ENCODE measurements around the gene PLA2G15. TPM values are rescaled to one million over a fixed set of nuclear protein-coding genes. Genes with fewer than 3 reads are reported as not detected.

PLA2G15 gene
- total RNA-seq, 6 experiments from 2014 or later = 40.1 to 47.4 (median 44.4) TPM

- H3K36me3 Mint-ChIP-seq (ENCODE audit: low read depth) = peaks cover 16% of the 10 kb centered on the region; the same call in 1 of the 2 replicates
- peak overlapping the region; percentile 60 for H3K4me3 Mint-ChIP-seq
- no peak for DNase-seq
- TF ChIP-seq CTCF (IDR thresholded peaks at IDR 0.05) = no peak
- H3K27ac Mint-ChIP-seq = peak overlapping the region; percentile 56
- H3K27me3 Mint-ChIP-seq (ENCODE audit: insufficient read depth) = peaks cover 2% of the 10 kb centered on the region; the same call in 1 of the 2 replicates
- H3K4me1 Mint-ChIP-seq (ENCODE audit: low read depth) = peaks cover 56% of the 10 kb centered on the region
- H3K9me3 Mint-ChIP-seq = no peaks in the 10 kb centered on the region
Observed at GRCh38 chr16:68267612-68268405, 22.6 kb downstream of the PLA2G15 start.

- TF ChIP-seq CTCF (IDR thresholded peaks at IDR 0.05) = no peak
Observed at GRCh38 chr16:68269793-68270192, 24.6 kb downstream of the PLA2G15 start.

DNA sequence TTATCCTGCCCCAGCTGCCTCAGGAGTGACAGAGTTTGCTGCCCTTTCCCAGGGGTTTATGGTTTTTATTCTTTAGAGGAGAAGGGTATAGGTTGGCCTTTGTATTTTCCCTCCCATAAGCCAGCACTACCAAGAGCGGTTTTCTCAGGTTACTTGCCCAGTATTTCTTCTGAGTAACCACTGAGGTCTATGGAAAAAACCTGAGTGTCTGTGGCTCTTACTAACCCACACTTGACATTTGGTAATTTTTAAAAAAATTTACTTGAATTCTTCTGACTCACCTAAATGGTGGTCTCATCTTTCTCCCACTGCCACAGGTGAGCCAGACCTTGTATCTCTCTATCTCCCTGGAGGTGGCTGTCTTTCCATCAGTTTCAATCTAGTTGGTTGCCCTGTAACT, 25.2 kb downstream of the PLA2G15 start:
- Mint-ChIP-seq H3K27ac (peak overlapping the region; percentile 37; the same call in 1 of the 2 replicates), H3K4me1 (ENCODE audit: low read depth) (peaks cover 45% of the 10 kb centered on the region), H3K27me3 (ENCODE audit: insufficient read depth) (0 out of 2 replicates have a peak, but pooled peaks cover 2% of the 10 kb centered on the region), H3K36me3 (ENCODE audit: low read depth) (peaks cover 23% of the 10 kb centered on the region; the same call in 1 of the 2 replicates), H3K9me3 (no peaks in the 10 kb centered on the region), H3K4me3 (no peak overlapping the region)
- DNase-seq = no peak
- no peak for TF ChIP-seq CTCF (IDR thresholded peaks at IDR 0.05)

More at GRCh38 chr16:68269793-68270192, 24.6 kb downstream of the PLA2G15 start:
- no peak overlapping the region for H3K4me3 Mint-ChIP-seq
- peaks cover 2% of the 10 kb centered on the region; the same call in 1 of the 2 replicates for H3K27me3 Mint-ChIP-seq (ENCODE audit: insufficient read depth)
- peaks cover 47% of the 10 kb centered on the region for H3K4me1 Mint-ChIP-seq (ENCODE audit: low read depth)
- no peaks in the 10 kb centered on the region for H3K9me3 Mint-ChIP-seq
- peaks cover 28% of the 10 kb centered on the region; the same call in 1 of the 2 replicates for H3K36me3 Mint-ChIP-seq (ENCODE audit: low read depth)
- DNase-seq = no peak
- H3K27ac Mint-ChIP-seq = peak overlapping the region; percentile 18; the same call in 1 of the 2 replicates

GRCh38 chr16:68272507-68273209, 27.5 kb downstream of the PLA2G15 start:
- Mint-ChIP-seq H3K27me3 (ENCODE audit: insufficient read depth) (0 out of 2 replicates have a peak, but pooled peaks cover 2% of the 10 kb centered on the region), H3K4me1 (ENCODE audit: low read depth) (peaks cover 29% of the 10 kb centered on the region), H3K4me3 (no peak overlapping the region), H3K27ac (no peak overlapping the region), H3K36me3 (ENCODE audit: low read depth) (peaks cover 21% of the 10 kb centered on the region; the same call in 1 of the 2 replicates), H3K9me3 (no peaks in the 10 kb centered on the region)
- no peak for TF ChIP-seq CTCF (IDR thresholded peaks at IDR 0.05)
- DNase-seq = no peak

- no peak overlapping the region for H3K4me3 Mint-ChIP-seq
- no peaks in the 10 kb centered on the region for H3K27me3 Mint-ChIP-seq (ENCODE audit: insufficient read depth)
- peaks cover 22% of the 10 kb centered on the region for H3K4me1 Mint-ChIP-seq (ENCODE audit: low read depth)
- no peaks in the 10 kb centered on the region for H3K9me3 Mint-ChIP-seq
- no peak for TF ChIP-seq CTCF (IDR thresholded peaks at IDR 0.05)
- no peak overlapping the region for H3K27ac Mint-ChIP-seq
- DNase-seq = no peak
- H3K36me3 Mint-ChIP-seq (ENCODE audit: low read depth) = peaks cover 21% of the 10 kb centered on the region; the same call in 1 of the 2 replicates
Observed at GRCh38 chr16:68273459-68273858, 28.3 kb downstream of the PLA2G15 start.

All from HFFc6 (cell line).